Measurements from ENCODE around the gene VPS13D.
A peak's percentile ranks its signal among the peaks of the same experiment; 100 is the strongest.

The VPS13D gene

GRCh38 chr1:12441414-12442105, 211.7 kb downstream of the VPS13D start:
- TF ChIP-seq CTCF (IDR thresholded peaks at IDR 0.05; ENCODE audit: low read depth, low read length), result no peak
- no peak overlapping the region for H3K4me3 ChIP-seq (replicated peaks in 1 of 2; ENCODE audit: low read depth in 2 of 2, low read length in 2 of 2)
- DNase-seq (ENCODE audit: low read depth in 2 of 2), result no peak

DNA sequence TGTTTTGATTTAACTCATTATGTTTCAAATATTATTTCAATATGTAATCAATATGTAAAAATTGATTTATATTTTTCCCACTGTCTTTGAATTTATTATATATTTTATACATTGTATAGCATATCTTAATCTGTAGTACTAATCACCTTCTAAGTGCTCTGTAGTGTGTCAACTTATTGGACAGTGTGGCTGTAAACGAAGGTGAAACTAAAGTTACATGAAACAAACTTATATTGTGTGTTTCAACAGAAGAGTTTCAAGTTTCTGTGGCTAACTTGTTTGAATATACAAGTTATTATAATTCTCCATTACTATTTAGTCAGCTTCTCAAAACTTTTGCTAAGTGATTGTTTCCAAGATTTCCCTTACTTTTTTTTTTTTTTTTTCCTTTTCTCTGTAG, 212.4 kb downstream of the VPS13D start:
- TF ChIP-seq CTCF (IDR thresholded peaks at IDR 0.05; ENCODE audit: low read depth, low read length), result no peak
- DNase-seq (ENCODE audit: low read depth in 2 of 2), result no peak
- no peak overlapping the region for H3K4me3 ChIP-seq (replicated peaks in 1 of 2; ENCODE audit: low read depth in 2 of 2, low read length in 2 of 2)

DNA sequence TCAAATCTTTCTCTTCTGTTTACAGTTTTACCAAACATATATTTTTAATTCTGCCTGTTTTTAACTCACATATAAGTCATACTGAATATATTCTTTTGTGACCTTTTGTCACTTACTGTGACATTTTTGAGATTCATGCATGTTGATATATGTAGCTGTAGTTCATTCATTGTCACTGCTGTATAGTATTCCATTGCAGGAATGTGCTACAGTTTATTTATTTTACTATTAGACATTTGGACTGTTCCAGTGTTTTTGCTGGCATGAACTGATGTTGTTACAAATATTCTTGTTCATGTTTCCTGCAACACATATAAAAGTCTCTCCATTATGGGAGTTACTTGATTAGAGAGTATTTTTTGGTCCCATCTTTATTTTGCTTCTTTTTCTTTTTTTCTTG, 213.3 kb downstream of the VPS13D start:
- DNase-seq (ENCODE audit: low read depth in 2 of 2), result no peak
- no peak overlapping the region for H3K4me3 ChIP-seq (replicated peaks in 1 of 2; ENCODE audit: low read depth in 2 of 2, low read length in 2 of 2)
- no peak for TF ChIP-seq CTCF (IDR thresholded peaks at IDR 0.05; ENCODE audit: low read depth, low read length)

DNA sequence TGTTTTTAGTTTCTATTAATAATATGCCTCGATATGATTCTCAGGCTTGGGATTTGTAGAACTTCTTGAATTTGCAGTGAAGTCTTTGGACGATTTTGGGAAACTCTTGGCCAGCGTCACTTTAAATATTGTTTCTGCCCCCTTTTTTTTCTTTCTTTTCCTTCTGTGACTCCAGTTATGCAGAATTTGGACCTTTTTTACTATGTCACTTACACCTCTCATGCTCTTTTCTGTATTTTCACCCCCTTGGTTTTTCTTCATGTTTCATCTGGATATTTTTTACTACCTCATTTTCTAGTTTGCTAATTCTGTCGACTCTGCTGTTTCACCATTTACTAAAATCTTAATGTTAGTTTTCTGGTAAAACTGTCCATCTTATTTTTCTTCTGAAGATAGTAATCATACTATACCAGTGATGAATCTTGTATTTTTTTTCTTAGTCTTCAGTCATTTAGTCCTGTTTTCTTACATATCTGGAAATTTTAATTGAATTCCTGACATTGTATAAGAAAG, 214.6 kb downstream of the VPS13D start:
- no peak for TF ChIP-seq CTCF (IDR thresholded peaks at IDR 0.05; ENCODE audit: low read depth, low read length)
- DNase-seq (ENCODE audit: low read depth in 2 of 2), result no peak

DNA sequence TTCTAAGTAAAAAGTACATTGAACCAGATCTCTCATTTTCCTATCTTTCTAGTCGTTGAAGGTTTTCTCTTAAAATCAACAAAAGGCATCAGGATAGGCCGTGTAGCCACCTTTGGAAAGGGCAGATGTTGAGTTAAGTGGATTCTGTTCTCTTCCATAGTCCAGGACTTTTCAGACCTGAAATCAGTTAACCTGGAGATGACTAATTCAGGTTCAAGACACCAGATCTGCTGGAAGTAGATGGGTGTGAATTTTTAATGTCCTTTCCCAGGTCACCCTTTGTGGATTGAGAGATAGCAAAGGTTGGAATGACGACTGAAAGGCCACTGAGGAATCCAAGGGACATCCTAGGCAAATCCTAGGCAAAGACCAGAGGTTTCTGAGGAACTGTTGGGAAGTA, 215.4 kb downstream of the VPS13D start:
- no peak for DNase-seq (ENCODE audit: low read depth in 2 of 2)
- TF ChIP-seq CTCF (IDR thresholded peaks at IDR 0.05; ENCODE audit: low read depth, low read length), result no peak
- H3K4me3 ChIP-seq (replicated peaks in 1 of 2; ENCODE audit: low read depth in 2 of 2, low read length in 2 of 2), result no peak overlapping the region

More for the DNA sequence above, 214.6 kb downstream of the VPS13D start:
- no peak overlapping the region for H3K4me3 ChIP-seq (replicated peaks in 1 of 2; ENCODE audit: low read depth in 2 of 2, low read length in 2 of 2)

- no peak for TF ChIP-seq CTCF (IDR thresholded peaks at IDR 0.05; ENCODE audit: low read depth, low read length)
- no peak for DNase-seq (ENCODE audit: low read depth in 2 of 2)
- no peak overlapping the region for H3K4me3 ChIP-seq (replicated peaks in 1 of 2; ENCODE audit: low read depth in 2 of 2, low read length in 2 of 2)
Observed at GRCh38 chr1:12446593-12446992, 216.8 kb downstream of the VPS13D start.

- no peak for TF ChIP-seq CTCF (IDR thresholded peaks at IDR 0.05; ENCODE audit: low read depth, low read length)
- no peak overlapping the region for H3K4me3 ChIP-seq (replicated peaks in 1 of 2; ENCODE audit: low read depth in 2 of 2, low read length in 2 of 2)
- peak; percentile 49 to 72 for DNase-seq (ENCODE audit: low read depth in 2 of 2)
Observed at GRCh38 chr1:12447307-12447706, 217.5 kb downstream of the VPS13D start.
